GM12891 (cell line): ENCODE measurements around the gene MBD4.

ENCODE experiments used
- PAX5 ChIP-seq: IDR thresholded peaks from 2 replicates; pipeline ENCODE4 v1.6.1; 2011; ENCODE audit warnings: low read length, moderate library complexity, mild to moderate bottlenecking; ENCODE audit not compliant: insufficient read depth, severe bottlenecking
- POLR2A ChIP-seq: IDR thresholded peaks from 2 replicates; pipeline ENCODE4 v1.6.1; 2011; ENCODE audit warnings: low read depth, low read length, control low read depth
- POLR2AphosphoS5 ChIP-seq: IDR thresholded peaks from 2 replicates; pipeline ENCODE4 v1.6.1; 2011; ENCODE audit warnings: low read depth, low read length, control low read depth
- POU2F2 ChIP-seq: IDR thresholded peaks from 2 replicates; pipeline ENCODE4 v1.6.1; 2011; ENCODE audit warnings: low read depth, mild to moderate bottlenecking, control low read depth, low read length, moderate library complexity
- SPI1 ChIP-seq: IDR thresholded peaks from 2 replicates; pipeline ENCODE4 v1.6.1; 2011; ENCODE audit warnings: low read depth, low read length, control low read depth
- TAF1 ChIP-seq: IDR thresholded peaks from 2 replicates; pipeline ENCODE4 v1.6.1; 2011; ENCODE audit warnings: low read depth, low read length, control low read depth

DNA sequence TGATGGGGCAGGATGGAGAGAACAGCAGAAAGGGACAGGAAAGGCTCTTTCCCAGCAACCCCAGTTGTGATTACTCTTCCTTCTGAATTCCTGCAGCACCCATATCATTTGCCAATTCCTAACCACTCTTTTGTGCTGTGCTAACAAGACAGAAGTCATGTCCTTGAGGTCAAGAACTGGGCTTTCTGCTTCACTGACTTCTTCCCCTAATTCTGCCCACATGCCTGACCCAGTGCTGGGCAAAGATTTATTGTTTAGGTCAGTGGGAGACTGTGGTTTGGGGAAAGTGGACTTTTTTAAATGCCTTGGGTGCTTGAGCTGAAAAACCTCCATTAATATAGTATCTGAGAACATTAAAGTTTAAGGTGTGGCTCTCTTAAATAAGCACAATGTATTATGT lies 7.1 kb downstream of the MBD4 start:
- no peak for TF ChIP-seq POLR2A
- TF ChIP-seq SPI1 = no peak
- no peak for TF ChIP-seq TAF1
- no peak for TF ChIP-seq POLR2AphosphoS5
- TF ChIP-seq POU2F2 = no peak
- no peak for TF ChIP-seq PAX5
